NCI-H2107 treated with DMSO at 0.1 percent for 48 hours (cell line): Measurements from ENCODE around the gene SIRT4.

Source experiments
- DNase-seq: peaks from one replicate; lab custom pipeline; 2025; ENCODE audit not compliant: unreplicated experiment; lab: John Stamatoyannopoulos, UW

SIRT4 gene

GRCh38 chr12:120278137-120279069 lies 23.7 kb upstream of the SIRT4 start:
- DNase-seq, result no peak

GRCh38 chr12:120283318-120283717 lies 18.8 kb upstream of the SIRT4 start:
- no peak for DNase-seq

GRCh38 chr12:120284381-120284780 lies 17.7 kb upstream of the SIRT4 start:
- DNase-seq, result no peak

- DNase-seq, result no peak
Measured at GRCh38 chr12:120286768-120287490, 15.2 kb upstream of the SIRT4 start.

- DNase-seq, result no peak
Measured at GRCh38 chr12:120287491-120287890, 14.6 kb upstream of the SIRT4 start.

- peak; percentile 14 for DNase-seq
Measured at GRCh38 chr12:120290609-120291305, 11.4 kb upstream of the SIRT4 start.

- DNase-seq, result no peak
Measured at GRCh38 chr12:120292411-120292660, 9.8 kb upstream of the SIRT4 start.

- DNase-seq, result peak; percentile 94
Measured at GRCh38 chr12:120292661-120293531, 9.2 kb upstream of the SIRT4 start, which contains the start of gene RNU4-1. RNU4-1 (minus strand) TSS chr12:120293237.

GRCh38 chr12:120314220-120314619 lies 12.1 kb downstream of the SIRT4 start:
- no peak for DNase-seq

GRCh38 chr12:120316798-120317223 lies 14.7 kb downstream of the SIRT4 start:
- no peak for DNase-seq

- peak; percentile 100 for DNase-seq
Measured at GRCh38 chr12:120317224-120318105, 15.3 kb downstream of the SIRT4 start.

GRCh38 chr12:120321382-120322202 lies 19.5 kb downstream of the SIRT4 start:
- no peak for DNase-seq

- no peak for DNase-seq
Measured at GRCh38 chr12:120323772-120324171, 21.7 kb downstream of the SIRT4 start.

GRCh38 chr12:120324841-120325417 lies 22.8 kb downstream of the SIRT4 start:
- DNase-seq, result no peak

- DNase-seq, result no peak
Measured at GRCh38 chr12:120327593-120327992, 25.5 kb downstream of the SIRT4 start, which contains the start of gene PLA2G1B. PLA2G1B (minus strand) TSS chr12:120327779; CDS start chr12:120327753, 26 bp downstream.

GRCh38 chr12:120328228-120328627 lies 26.1 kb downstream of the SIRT4 start:
- no peak for DNase-seq

GRCh38 chr12:120331390-120331789 lies 29.3 kb downstream of the SIRT4 start:
- no peak for DNase-seq

- DNase-seq, result no peak
Measured at GRCh38 chr12:120332041-120332440, 29.9 kb downstream of the SIRT4 start.
